NCI-H2227 treated with DMSO at 0.1 percent for 48 hours (cell line): ENCODE measurements around the gene ITGB2.

Experiments used
- DNase-seq: peaks from one replicate; lab custom pipeline; 2025; lab: John Stamatoyannopoulos, UW

Gene ITGB2

DNA sequence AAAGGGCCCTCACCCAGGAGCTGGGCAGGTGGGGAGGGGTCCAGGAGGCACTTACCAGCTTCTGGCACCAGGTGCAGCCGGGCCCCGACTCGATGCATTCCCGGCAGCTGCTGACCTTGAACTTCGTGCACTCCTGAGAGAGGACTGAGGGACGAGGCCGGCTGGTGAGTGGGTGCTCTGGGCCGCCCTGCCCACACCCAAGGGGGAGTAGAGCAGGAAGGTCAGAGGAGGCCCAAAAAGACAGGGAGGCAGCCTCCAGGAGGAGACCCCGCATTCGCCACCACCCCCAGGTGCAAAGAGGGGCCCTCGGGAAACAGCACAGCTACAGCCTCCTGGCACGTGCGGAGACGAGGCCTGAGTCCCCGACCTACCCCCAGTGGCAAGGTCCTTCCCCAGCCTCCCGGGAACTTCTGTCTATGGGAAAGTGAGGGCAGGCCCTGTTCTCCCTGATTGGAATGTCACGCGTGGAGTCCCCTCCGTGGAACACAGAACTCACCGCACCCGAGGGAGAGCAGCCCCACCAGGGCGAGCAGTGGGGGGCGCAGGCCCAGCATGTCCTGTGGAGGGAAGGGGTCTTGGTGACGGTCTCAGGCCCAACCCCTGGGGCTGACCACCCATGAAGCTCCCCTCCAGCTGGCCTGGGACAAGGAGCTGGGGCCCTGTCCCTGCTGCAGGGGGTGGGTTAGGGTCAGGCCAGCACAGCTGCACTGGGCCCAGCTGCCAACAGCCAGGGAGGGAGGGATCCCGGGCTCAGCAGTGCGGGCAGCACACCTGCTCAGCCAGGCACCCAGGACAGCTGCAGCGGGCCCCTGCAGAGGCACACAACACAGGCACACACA lies 10.3 kb downstream of the ITGB2 start:
- no peak for DNase-seq

DNA sequence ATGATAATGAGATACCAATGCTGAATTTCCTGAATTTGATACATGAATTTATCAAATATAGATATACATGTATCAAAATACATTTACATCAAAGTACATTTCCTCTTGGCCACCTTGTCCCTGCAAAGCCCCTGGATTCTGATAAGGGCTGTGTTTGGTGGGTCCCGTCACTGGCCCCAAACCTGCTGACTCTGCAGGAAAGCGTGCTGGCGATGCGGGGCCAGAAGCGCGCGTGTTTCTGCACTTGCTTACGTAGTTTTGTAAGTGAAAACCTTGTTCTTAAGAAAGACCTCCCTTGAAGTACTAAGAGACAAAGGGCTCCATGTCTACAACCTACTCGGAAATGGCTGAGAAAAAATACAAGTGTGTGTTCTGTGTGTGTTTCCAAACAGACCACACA lies 11.0 kb downstream of the ITGB2 start:
- DNase-seq: no peak

DNA sequence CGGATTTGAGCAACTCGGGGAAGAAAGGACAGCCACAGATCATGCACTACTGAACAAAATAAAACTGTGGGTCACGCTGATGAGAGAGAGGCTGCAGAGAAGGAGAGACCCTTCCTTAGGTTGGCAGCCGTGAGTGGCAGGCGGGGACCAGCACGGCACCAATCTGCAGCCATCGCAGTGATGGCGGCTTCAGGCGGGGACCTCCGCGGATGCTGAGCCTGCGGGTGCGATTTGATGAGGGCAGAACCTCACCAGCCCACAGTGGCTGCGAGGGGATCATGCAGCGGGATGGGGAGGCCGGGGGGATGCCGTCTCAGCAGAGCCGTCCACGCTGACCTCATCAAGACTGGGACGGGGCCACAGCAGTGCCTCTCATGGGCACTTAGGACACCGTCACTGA lies 11.8 kb downstream of the ITGB2 start:
- no peak for DNase-seq

DNA sequence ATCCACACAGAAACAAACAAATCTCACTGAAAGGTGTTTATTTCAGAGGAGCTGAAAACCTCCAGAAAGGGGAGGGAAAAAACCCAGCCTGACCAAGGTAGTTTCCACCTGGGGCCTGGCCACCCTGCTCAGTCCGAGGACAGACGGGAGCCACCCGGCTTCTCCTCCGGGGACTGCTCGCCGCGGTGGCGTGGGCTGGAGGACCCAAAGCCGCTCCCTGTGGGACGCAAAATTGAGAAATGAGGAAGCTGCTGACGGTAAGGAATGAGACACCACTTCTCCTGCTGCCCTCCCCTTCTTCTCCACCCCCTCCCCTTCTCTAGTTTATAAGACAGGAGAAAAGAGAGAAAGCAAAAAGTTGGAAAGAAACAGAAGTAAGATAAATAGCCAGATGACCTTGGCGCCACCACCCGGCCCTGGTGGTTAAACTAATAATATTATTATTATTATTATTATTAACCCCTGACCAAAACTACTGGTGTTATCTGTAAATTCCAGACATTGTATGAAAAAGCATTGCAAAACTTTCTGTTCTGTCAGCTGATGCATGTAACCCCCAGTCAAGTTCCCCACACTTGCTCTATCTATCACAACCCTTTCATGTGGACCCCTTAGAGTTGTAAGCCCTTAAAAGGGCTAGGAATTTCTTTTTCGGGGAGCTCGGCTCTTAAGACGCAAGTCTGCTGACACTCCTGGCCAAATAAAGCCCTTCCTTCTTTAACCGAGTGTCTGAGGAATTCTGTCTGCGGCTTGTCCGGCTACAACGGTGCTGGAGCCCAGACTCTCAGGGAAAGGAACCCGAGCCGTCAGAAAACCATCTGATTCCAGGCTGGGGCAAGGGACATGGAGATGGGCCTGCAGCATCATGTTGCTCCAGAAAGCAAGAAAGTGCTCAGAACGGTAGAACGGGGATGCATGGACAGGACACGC lies 12.5 kb downstream of the ITGB2 start:
- no peak for DNase-seq

DNA sequence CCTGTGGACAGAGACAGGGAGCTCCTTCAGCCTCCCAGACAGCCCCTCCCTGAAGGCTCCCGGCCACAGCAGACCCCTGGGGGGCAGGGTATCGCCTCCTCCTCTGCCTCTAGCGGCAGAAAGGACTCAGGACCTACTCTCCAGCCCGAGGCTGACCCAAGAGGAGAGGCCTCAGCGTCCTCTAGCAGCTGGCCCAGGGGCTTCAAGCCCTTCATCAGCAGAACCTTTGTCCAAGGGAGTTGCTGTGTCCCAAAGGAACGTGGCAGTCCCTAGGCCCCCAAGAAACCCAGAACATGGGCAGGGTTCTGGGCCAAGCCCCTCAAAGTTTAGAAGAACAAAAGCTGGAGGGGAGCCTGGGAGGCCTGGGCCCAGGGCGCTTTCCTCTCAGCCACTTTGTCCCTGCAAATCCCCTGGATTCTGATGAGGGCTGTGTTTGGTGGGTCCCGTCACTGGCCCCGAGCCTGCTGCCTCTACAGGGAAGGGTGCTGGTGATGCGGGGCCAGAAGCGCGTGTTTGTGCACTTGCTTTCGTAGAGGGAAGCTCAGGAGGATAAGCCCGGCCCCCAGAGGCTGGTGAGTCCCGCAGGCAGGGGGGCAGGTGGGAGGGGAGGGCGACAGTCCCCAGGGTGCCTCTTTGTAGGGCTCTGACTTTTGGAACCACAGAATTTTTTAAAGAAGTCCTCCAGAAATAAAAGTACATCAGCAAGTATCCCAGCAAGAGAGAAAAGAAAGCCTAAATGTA lies 13.3 kb downstream of the ITGB2 start:
- DNase-seq: no peak

DNA sequence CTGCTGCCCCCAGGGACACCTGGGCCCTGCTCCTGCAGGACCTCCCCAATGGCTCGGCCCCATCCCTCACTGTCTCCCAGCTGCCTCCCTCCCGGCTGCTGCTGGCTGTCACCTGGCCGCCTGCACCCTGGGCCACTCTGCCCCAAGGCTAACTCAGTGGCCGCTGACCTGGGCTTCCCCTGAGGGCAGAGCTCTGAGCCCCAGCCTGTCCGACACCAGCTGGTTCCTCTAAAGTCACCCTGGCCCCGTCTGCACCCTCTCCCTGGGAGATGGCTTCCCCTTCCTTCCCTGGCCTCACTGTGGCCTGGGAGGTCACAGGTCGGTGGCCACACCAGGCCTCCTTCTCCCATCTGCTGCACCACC lies 15.0 kb downstream of the ITGB2 start:
- no peak for DNase-seq

DNA sequence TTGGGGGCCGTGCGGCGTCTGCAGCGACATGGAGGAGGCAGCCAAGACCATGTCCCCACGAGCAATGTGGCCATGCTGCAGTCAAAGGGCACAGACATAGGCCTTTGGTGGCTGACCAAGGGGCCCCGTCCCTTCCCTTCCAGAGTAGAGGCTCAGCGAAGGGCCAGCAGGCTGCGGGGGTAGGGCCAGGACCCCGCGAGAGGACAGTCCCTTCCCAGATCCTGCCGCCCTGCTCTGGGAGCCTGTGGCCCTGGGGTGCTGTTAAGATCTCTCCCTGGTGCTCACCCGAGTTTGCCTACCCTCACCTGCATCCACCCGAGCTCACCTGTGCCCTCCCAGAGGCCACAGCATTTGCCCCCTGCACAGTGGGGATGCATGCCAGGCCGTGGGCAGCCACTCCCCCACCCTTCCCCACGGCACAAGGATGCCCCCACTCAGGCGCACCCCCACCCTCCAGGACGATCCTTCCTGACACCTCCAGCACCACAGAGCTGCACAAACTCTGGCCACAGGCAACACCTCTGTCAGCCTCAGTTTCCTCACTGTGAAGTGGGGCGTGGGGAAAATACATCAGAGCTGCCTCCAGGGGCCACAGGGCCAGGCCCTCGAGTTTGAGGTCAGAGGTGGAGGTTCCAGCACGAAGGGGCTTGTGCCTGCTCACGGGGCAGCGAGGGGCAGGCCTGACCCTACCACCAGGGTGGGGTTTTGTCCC lies 15.5 kb downstream of the ITGB2 start:
- DNase-seq: no peak

DNA sequence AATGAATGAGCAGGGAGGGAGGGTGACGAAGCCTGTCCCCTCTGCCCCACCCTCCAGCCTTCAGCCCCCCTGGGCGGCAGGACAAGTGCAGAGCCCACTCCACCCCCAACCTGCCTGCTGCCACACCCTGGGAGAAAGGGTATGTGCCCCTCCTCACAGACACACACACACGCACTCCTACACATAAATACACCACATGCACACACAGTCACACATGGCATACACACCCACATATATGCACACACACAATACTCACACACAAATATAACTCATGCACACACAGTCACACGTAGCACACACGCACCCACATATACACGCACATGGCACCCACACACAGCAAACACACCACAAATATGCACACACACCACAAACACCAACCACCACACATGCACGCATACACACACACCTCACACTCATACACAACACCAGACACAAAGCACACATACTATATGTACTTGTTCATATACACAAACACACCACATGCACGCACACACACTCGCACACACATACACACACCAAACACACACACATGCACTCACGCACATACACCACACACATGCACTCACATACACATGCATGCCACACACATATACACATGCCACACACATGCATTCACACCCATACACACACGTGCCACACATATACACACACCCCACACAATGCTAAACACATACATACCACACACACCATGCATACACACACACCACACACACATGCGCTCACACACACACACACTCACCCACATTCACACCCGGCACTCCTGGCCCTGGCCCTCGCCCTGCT lies 16.4 kb downstream of the ITGB2 start:
- no peak for DNase-seq

DNA sequence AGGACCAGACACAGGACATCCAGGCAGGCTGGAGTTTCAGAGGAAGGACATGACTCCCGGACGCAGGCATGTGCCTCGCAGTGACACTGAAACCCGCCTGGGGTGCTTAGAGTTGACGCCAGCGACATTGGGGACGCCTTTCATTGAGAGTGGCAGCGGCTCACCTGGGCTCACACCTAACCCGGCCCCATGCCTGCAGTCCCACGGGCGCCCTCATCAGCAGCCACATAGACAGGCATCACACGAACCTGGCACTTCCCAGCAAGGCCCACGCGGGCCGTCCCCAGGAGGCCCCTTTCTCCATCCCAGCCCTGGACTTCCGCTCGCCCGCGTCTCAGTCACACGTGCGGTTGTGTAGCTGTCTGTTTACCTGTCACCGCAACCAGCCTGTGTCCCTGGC lies 17.0 kb downstream of the ITGB2 start:
- no peak for DNase-seq

DNA sequence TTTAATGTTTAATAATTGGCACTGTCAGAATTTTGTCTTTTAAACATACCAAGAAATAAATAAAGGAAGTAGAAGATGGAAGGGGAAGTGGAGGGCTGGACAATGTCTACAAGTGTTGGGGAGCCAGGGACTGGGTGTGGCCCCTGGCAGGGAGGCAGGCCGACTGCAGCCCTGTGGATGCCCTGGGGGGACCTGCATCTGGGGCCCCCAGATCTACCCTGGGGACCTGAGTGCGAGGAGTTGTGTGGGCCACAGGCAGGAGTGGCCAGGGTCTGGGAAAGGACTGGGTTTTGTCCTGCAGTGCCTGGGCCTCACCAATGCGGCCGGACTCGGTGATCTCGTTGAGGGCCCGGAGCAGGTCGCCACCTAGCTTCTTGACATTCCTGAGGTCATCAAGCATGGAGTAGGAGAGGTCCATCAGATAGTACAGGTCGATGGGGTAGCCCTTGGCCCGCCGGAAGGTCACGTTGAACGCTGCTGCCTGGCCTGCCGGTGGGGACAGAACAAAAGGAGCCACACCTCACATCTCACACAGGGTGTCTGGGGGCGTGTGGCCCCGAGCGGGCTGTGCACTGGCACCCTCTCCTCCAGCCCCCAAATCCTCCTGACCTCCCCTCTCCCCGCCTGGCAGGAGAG lies 17.5 kb downstream of the ITGB2 start:
- no peak for DNase-seq

DNA sequence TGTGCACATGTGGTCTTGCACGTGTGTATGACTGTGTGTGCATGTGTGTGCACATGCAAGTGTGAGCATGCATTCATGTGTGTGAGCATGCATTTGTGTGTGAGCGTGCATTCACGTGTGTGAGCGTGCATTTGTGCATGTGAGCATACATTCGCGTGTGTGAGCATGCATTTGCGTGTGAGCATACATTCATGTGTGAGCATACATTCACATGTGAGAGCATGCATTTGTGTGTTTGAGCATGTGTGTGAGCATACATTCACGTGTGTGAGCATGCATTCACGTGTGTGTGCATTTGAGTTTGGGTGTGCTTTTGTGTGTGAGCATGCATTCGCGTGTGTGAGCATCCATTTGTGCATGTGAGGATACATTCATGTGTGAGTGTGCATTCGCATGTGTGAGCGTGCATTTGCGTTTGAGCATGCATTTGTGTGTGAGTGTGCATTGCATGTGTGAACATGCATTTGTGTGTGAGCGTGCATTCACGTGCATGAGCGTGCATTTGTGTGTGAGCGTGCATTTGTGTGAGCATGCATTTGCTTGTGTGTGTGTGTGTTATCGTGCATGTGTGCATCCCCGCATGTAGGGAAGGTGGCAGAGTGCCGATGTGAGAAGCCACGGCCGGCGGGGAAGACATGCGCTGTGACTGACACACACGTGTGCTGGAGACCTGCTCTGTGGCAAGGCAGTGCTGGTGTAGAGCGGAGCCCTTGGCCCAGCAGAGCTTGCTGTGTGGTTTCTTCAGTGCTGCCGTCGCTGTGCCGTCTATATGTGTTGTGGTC lies 18.2 kb downstream of the ITGB2 start:
- DNase-seq: no peak

DNA sequence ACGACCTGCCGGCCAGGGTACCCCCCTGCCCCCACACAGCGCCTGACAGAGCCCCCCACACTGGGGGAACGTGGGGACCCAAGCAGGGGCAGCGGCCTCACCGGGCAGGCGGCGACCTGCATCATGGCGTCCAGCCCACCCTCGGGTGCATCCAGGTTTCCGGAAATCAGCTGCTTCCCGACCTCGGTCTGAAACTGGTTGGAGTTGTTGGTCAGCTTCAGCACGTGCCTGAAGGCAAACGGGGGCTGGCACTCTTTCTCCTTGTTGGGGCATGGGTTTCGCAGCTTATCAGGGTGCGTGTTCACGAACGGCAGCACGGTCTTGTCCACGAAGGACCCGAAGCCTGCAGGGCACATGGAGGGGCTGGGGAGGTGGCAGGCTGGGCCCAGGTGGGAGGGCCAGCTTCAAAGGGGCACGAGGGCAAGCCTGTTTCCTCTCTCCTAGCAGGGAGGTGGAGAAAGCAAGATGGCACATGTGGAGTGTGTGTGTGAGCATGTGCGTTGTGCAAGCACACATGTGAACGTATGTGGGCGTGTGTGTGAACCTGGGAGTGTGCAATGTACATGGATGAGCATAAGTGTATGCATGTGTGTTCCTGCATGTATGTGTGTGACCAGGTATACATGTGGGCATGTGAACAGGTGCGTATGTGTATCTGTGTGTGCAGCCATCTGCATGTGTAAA lies 19.2 kb downstream of the ITGB2 start:
- no peak for DNase-seq

DNA sequence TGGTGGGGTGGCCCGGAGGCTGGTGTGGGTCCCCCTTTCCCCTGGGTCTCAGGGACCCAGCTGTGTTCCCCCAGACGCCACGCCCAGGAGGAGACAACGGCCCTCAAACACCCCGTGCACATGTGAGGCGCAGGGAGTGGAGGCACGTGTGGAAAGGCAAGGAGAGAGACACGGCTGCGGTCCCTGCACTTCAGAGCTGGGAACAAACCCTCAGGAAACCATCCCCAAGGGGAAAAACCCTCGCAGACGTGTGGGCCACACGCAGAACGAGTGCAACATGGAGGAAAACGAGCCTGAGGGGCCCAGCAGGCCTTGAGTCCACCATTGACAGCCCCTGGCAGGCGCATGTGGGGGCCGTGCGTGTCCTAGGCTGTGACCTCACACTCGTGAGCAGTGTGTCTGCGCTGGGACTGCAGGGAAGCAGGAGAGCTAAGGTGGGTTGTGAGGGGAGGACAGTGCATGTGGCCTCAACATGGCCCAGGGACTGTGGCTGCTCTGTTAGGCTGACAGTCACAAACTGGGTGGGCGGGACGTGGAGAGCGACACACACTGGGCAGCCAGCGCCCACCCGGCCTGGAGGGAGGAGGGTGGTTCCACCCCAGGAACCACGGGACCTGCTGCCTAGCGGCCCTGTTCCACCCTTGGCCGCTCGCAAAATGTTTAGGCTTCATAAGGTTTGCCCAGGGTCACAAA lies 20.0 kb downstream of the ITGB2 start:
- no peak for DNase-seq

DNA sequence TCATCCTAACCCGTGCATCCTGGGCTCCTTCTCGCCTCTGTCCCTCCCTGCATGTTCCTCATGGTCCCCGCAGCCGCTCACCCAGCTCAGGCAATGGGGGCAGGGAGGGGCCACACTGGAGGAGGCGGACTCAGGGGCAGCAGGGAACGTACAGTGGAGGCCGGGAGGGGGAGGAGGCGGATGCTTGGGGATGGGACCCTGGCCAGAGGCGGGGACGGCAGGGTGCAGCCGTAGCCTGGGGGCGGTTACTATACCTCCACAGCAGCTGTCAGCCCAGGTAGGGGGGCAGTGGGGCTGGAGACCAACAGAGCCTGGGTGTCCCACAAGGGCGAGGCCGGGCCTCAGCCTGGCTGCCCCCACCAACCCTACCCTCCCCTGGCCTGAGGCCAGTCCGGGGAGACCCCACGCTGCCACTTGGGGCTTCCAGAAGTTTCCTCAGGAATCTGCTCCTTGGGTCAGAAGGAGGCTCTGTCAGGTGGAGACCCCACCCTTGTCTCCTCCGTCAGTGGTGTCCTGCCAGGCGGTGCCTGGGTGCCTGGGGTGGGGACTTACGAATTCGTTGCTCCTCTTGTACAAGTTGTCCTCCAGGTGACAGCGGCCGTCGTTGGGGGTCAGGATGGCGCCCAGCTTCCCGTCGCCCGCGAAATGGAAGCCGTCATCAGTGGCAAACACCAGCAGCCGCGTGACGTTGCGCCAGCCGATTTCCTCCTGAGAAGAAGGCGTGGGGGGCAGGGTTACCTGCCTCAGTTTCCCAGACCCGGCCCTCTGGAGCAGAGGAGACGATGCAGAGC lies 20.7 kb downstream of the ITGB2 start:
- no peak for DNase-seq

DNA sequence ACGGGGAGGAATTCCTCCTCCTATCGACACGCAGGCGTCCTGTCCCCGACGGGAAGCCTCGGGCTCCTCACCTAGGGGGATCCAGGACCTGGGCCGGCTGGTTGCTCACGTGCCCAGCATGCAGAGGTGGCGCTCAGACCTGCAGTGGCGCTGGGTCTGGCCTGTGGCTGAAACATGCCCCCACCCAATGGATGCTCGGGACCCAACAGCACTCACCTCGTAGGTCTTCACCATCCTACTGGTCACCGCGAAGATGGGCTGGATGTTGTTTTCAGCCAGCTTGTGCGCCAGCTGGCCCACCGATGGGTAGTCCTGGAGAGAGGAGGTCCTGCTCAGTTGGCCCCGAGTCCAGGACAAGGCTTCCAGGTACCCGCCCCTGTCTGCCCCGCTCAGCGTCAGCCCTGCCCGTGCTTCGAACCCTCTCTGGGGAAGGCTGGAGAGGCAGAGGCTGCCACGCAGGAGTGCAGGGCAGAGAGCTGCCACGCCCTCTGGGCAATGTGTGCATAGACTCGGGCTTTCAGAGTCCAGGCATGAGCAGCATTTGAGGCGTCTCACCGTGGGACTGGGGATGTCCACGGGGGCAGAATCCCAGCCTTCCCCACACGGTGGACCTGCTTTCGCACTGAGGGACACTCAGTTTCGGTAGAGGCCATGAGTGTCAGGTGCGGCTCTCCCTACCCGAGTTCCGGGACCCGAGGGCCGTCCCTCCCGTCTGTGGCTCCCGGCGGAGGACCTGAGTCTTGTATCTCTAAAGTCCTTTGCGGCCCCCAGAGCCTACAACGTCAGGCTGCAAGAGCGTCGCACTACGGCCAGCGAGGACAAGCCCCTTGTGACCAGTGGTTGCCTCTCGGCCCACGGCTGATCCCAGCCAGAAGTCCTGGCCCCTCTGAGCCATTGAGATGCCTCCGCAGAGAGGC lies 21.6 kb downstream of the ITGB2 start:
- no peak for DNase-seq

DNA sequence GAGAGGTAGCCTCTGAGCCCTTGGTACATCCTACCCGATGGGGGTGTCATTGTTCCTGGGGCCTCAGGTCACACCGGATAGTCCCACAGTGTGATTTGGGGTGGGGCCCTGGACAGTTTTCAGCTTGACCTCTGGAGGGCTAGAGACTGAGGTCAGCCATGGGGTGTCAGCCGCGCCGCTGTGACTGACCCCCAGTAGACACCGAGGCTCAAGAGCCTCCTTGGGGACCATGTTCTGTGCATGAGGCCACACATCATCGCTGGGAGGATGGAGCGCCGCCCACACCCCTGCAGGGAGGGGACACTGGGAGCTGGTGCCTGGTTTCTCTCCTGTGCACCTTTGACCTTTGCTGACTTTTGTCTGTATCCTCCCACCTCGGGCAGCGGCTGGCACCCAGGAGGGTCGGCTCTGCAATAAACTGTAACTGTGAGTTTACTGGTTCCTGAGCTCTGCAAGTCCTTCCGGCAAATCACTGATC lies 22.6 kb downstream of the ITGB2 start:
- DNase-seq: no peak
